HG02610 (cell line): ENCODE data around the gene ZDHHC21.

Source experiments
- ATAC-seq: cut with Tn5 transposase; IDR thresholded peaks from one replicate; pipeline ENCODE4 v1.9.1; 2021; ENCODE audit warnings: mild to moderate bottlenecking, moderate library complexity; ENCODE audit not compliant: unreplicated experiment

Gene ZDHHC21

DNA sequence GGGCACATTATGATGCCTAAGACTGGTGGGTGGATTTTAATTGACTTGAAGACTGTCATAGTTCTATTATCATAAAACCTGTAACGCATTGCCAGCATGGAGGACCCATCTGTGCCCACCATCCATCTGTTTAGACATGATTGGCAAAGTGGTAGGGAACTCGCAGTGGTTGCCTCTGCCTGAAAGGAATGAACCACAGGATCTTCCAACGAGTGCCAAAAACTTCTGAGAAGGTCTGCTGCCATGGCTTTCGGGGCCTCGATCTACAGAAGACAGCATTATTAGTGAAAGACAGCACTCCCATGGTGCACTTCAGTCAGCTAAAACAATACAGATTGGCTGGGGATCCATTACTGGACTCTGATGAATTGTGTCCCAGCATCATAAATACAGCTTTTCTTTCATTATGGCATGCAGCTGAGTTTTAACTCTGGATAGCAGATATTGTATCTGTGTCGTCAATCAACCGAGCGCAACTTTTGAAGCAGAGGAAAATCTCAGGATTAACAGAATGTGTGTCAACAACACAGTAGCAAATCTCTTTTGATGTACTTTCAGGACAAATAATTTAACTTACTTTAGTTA is 74.3 kb downstream of the ZDHHC21 start:
- no peak for ATAC-seq

DNA sequence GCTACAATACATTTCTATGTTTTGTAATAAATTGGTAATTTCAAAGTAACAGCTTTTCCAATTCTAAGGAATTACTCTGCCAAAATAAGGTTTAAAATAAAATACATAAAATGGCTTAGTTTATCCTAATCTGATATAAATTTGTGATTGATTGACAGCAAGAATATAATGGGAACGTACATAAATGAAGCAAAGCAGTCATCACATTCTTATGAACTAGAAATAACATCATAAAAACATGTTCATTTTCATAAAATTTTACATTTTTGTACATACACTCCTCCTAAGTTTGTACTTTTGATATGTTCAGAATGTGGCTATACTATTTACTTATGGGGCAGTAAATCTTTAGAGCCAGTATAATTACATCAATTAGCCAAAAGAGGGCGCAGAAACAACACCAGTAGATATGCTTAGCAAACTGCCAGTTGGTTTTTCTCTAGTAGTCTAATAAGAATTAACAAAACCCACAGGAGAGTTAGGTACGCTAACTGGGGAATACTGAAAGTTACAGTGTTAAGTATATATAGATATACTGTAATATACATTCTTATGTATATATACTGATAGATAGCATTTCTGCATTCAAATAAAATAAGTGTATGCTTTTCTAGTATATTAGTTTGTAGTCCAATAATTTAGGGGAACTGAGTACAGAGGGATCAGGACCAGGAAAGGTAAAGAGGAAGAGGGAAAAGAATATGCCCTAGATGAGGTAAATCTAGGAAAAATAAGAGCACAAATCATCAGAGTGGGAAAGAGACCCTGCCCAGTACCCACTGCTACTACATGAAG is 76.8 kb downstream of the ZDHHC21 start:
- peak; percentile 56 for ATAC-seq

DNA sequence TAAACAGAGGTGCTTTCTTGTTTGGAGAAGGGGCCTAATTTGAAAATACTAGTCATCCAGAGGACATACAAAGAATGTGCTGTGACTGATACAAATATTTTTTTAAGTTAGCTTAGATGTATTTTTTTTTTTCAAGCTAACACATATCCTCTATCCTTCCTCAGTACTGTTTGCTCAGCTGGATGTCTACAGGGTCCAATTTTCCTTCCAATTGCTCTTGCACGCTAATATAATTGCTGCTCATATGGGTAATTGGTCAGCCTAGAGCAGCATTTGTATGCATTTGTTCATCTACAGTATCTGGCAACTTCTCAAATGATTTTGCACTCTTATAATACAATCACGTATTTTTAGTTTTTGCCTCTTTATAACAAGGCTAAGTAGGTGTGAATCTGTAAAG is 84.7 kb downstream of the ZDHHC21 start:
- ATAC-seq, result no peak

DNA sequence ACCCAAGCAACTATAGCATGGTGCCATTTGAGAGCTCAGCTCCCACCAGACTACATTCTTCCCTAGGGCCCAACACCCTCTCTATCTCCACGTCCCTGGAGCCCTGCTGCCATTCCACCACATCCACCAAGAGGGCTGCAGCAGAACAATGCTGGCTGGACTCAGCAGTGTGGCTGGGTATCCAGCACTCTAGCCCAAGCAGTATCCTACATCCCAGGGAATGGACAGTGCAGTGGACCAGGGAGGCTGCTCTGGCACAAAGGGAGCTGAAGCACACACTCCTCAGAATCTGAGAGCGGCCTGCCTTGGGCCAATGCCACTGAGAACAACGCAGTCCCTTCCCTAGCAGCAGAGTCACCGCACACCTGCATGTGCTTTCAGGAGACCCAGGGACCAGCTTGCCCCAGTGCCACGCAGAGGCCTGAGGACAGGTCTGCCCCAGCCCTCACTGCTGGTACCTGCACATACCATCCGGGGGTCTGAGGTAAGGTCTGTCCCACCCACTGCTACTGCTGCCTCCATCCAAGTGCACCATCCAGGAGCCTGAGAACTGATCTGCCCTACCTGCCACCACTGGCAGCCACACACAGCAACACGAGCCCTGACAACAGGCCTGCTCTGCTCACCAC is 95.9 kb downstream of the ZDHHC21 start:
- no peak for ATAC-seq

DNA sequence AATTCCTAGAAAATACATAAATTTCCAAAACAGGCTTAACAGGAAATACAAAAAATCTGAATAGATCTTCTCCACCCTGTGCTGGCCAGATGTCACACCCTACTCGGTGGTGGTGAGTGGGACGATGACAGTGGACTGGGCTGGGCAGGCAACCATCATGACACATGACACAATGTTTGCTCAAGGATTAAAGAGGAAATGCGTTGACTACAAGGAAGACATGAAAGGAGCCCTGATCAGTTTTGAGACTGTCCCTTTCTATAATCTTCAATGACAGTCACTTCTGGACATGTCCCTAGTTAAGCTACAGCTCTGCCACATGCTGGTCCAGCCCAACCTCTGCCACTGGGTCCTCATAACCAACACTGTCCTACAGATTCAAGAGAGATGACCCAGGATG is 99.8 kb downstream of the ZDHHC21 start:
- no peak for ATAC-seq

DNA sequence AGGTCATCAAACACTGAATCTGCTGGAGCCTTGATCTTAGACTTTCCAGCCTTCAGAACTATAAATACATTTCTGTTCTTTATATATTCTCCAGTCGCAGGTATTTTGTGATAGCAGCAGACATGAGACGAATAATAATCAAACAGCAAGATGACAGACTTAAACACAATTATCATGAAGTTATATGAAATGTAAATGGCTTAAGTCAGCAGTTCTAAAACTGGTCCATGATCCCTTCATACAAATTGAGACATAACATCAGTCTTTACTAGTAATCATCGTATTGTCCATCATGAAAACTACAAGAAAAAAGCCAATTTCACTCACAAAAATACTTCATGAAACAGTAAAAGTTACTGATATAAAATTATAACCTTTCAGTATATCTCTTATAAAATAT is 101.8 kb downstream of the ZDHHC21 start:
- ATAC-seq, result no peak

DNA sequence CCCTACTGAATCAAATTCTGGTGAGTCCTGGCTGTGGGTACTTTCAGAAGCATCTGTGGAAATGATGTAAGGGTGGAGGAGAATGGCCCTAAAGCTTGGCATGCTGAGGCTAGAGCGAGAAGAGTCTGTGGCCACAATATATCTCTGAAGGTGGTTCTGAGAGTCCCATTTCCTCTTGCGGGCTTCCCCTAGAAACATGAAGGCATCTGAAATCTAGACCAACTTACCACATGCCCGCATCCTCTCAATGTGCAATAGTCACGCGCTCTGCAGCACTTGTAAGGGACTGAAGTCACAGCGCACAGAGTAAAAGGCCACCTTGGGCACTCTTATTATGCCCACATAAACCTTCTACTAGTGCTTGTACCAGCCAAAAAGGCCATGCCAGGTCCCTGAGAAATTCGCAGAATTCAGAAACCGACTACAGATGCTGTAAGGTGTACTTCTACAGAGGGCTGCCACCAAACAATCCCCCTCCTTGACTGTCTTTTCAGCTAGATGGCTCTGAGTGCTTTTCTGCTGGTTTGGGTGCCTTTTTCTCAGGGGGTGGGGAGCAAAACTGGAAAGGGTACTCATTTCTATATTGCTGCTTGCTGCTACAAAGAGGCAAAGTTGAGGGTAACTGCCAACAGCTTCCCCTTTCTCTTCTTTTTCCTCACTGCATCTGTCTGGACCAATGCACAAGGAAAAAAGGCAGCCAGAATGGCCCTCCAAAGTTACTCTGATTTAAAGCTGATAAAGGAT is 107.3 kb downstream of the ZDHHC21 start:
- peak; percentile 99 for ATAC-seq

DNA sequence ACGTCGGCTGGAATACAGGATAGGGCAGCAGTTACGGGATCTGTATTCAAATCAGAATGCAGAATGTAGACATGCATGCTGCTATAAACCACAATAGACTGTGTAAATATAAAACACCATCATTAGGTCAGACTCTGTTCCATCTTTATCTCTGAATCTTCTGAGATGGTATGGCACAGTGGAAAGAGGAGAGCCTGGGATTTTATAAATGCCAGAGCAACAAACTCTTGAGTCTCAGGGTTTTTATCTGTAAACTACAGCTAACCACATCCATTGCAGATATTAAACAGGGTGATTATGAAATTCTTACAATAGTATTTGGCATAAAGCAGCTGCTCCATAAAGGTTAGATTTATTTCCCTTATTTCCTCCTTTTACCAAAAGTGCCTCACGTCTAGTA is 108.7 kb downstream of the ZDHHC21 start:
- ATAC-seq, result no peak

DNA sequence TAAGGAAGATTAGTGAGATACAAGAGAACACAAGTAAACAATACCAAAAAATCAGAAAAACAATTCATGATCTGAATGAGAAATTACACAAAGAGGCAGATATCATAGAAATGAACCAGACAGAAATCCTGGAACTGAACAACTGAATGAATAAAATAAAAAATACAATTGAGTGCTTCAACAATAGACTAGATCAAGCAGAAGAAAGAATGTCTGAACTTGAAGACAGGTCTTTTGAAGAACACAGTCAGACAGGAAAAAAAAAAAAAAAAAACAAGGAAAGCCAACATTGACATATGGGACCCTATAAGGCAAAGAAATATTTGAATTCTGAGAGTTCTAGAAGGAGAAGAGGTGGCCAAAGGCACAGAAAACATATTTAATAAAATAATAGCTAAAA is 115.2 kb downstream of the ZDHHC21 start:
- no peak for ATAC-seq

DNA sequence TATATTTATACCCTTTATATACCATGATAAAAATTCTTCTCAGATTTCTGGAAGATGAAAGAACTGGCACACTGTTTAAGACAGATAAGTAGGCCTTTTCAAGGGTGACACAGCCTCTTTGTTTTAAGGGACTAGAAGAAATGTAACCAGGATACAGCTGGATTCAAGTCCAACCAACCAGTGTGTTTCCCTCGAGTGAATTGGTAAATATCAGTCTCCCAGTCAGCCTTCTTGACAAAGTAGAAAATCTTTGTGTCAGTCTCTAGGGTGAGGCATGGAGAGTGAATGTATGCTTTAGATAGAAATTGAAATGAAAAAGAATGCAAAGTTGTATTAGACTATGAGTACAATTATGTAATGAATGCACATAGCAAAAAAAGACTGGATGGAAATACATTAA is 119.1 kb downstream of the ZDHHC21 start:
- no peak for ATAC-seq

DNA sequence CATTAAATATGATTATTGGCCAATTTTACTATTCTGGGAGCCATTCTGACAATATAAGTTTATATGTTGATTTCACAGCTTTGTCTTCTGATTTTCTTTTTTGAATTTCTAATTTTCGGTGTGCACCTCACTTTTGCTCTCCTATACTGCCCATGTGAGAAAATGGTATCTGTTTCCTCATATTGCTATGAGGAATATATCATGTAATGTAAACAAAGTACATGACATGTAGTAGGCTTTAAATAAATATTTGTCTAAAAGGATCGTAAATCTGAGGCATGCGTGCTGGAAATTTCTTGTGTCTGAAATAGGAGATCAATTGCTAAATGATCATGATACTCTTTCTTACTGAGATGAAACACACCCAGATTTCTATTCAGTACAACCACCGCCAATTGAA is 119.9 kb downstream of the ZDHHC21 start:
- ATAC-seq, result no peak

DNA sequence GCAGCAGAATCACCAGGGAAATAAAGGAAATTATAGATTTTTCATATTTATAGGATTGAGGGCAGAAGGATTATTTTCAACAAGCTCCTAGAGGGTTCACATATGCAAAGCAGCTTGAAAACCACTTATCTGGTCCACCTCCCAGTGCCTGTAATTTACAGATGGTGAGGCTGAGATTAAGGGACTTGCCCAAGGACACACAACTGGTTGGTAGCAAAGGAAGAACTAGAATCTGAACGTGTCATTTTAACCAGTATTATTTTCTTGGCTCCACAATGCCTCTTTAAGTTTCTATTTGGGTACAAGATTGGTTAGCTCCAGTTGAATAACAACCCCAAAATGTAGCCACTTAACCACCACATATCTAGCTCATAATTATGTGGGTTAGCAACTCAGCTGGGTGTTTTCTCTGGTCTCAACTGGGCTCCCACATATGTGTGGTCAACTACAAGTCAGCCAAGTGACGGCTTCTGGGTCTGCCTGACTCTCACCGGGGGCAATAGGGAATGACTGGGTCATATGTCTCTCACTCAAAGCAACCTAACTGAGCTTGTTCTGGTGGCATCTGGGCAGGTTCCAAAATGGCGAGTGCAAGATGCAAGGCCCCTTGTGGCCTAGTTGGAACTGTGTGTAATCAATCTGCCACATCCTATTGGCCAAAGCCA is 127.7 kb downstream of the ZDHHC21 start:
- ATAC-seq, result peak; percentile 64

DNA sequence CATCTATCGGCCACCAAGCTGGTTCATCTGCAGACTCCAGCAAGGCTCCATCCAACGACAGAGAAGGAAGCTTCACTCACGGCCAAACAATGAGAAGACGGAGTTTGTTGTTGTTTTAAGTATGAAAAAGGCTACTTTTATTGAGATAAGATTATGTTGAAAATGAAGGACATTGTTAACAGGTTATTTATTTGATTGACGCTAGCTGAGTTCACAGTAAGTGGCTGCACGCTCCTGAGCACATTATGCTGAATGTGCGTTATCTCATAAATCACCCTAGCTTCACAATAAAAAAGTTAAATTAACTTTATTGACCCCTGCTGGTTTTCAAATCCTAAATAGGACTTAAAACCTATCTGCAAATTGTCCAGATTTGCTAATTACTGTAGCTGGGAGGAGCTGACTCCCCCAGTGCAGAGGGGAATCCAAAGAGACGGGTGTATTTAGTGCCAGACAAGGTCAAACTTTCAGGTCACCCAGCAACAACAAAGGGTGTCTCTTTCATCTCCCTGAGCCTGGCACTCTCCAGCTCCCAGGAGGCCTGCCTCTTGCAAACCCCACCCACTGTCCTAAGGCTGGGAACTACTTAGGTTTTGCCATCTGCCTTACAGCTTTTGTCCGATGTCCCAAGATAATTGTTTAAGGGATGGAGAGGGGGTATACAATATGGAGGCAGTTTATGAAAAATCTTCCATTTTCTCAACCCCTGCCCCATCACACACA is 129.2 kb downstream of the ZDHHC21 start:
- ATAC-seq, result no peak

DNA sequence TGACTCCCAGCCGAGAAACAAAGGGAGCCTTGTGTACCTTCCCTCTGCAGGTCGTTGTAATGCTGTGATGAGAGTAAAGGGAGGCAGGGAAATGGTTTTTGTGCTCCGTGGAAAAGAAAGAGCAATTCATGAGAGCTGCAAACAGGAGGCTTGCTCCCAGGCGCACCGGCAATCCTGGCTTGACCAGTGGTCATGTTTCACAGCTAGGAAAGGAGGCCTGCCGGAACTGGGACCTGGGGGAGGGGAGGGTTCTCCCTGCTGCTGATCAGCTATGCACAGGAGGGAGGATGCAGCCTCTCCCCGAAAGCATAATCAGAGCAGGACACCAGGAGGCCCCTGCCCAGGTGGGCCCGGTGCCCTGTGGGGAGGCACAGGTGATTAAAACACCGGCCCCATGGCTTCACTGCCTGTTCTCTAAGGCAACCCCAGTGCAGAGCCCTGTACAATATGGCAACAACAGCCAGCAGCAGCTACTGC is 131.3 kb downstream of the ZDHHC21 start:
- no peak for ATAC-seq
